HL-60 (cell line): ENCODE data around the gene MACROD2.

Experiments used
- GABPA ChIP-seq: IDR thresholded peaks from 2 replicates; pipeline ENCODE4 v1.6.1; 2012; ENCODE audit warnings: low read depth
- POLR2AphosphoS5 ChIP-seq: IDR thresholded peaks from 2 replicates; pipeline ENCODE4 v1.6.1; 2012; ENCODE audit warnings: low read depth
- SPI1 ChIP-seq: IDR thresholded peaks from 2 replicates; pipeline ENCODE4 v1.6.1; 2012; ENCODE audit warnings: low read depth, mild to moderate bottlenecking, borderline replicate concordance
- TF ChIP-seq, protein P1 (sequence below): IDR thresholded peaks from one replicate; pipeline ENCODE4 v1.5.1; 2011; ENCODE audit warnings: low read length, control low read depth, inconsistent platforms; ENCODE audit not compliant: insufficient read depth
- TF ChIP-seq, protein P2 (sequence below): IDR thresholded peaks from 2 replicates; pipeline ENCODE4 v1.6.1; 2012; ENCODE audit warnings: low read depth; ENCODE audit not compliant: insufficient replicate concordance

DNA sequence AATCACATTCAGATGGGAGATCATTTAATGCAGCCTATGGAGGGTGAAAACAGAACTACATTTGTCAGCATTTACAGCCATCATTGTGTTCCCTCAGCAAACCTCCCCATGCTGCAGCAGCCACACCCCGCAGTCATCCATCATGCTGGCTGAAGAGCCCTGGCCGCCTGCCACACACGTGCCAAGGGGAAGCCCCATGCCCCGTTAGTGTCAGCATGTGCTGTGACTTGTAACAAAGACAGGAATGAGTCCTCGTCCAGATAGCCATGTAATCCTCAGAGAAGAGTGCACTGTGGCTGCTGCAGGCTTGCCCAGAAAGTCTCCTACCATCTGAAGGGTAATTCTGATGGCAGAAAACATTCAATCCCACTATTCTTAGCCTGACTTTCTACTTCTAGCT is 1480.2 kb downstream of the MACROD2 start:
- TF ChIP-seq GABPA: no peak
- TF ChIP-seq, protein P1, sequence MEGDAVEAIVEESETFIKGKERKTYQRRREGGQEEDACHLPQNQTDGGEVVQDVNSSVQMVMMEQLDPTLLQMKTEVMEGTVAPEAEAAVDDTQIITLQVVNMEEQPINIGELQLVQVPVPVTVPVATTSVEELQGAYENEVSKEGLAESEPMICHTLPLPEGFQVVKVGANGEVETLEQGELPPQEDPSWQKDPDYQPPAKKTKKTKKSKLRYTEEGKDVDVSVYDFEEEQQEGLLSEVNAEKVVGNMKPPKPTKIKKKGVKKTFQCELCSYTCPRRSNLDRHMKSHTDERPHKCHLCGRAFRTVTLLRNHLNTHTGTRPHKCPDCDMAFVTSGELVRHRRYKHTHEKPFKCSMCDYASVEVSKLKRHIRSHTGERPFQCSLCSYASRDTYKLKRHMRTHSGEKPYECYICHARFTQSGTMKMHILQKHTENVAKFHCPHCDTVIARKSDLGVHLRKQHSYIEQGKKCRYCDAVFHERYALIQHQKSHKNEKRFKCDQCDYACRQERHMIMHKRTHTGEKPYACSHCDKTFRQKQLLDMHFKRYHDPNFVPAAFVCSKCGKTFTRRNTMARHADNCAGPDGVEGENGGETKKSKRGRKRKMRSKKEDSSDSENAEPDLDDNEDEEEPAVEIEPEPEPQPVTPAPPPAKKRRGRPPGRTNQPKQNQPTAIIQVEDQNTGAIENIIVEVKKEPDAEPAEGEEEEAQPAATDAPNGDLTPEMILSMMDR: no peak
- TF ChIP-seq POLR2AphosphoS5: no peak
- TF ChIP-seq, protein P2, sequence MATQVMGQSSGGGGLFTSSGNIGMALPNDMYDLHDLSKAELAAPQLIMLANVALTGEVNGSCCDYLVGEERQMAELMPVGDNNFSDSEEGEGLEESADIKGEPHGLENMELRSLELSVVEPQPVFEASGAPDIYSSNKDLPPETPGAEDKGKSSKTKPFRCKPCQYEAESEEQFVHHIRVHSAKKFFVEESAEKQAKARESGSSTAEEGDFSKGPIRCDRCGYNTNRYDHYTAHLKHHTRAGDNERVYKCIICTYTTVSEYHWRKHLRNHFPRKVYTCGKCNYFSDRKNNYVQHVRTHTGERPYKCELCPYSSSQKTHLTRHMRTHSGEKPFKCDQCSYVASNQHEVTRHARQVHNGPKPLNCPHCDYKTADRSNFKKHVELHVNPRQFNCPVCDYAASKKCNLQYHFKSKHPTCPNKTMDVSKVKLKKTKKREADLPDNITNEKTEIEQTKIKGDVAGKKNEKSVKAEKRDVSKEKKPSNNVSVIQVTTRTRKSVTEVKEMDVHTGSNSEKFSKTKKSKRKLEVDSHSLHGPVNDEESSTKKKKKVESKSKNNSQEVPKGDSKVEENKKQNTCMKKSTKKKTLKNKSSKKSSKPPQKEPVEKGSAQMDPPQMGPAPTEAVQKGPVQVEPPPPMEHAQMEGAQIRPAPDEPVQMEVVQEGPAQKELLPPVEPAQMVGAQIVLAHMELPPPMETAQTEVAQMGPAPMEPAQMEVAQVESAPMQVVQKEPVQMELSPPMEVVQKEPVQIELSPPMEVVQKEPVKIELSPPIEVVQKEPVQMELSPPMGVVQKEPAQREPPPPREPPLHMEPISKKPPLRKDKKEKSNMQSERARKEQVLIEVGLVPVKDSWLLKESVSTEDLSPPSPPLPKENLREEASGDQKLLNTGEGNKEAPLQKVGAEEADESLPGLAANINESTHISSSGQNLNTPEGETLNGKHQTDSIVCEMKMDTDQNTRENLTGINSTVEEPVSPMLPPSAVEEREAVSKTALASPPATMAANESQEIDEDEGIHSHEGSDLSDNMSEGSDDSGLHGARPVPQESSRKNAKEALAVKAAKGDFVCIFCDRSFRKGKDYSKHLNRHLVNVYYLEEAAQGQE: no peak
- TF ChIP-seq SPI1: no peak
